HepG2 (cell line): ENCODE data around the gene NFE2. TPM values are rescaled to one million over a fixed set of nuclear protein-coding genes. Genes with fewer than 3 reads are reported as not detected.

Experiments used
- ATAC-seq: fragments of 200-7000 bp; cut with Tn5 transposase; 3 replicates; pipeline ENCODE4 v1.9.1; 2020; ENCODE audit warnings: mild to moderate bottlenecking, moderate library complexity
- BruUV-seq: library from RNA; stranded (reverse); fragments of 400-500 nt; replicated peaks from 2 replicates; lab custom pipeline; 2021; lab: Mats Ljungman, UMichigan
- CTCF ChIA-PET: fragments of 300-600 bp; formaldehyde crosslinking; extraction: SDS; loops from one replicate; lab custom pipeline; 2021; ENCODE audit warnings: low total read pairs, inconsistent platforms, low intra/inter-chr PET ratio; lab: Yijun Ruan, JAX
- POLR2A ChIA-PET: fragments of 350-600 bp; sonication (Branson Sonifier 250); formaldehyde crosslinking; loops from one replicate; lab custom pipeline; 2020; ENCODE audit warnings: antibody characterized with exemption, inconsistent platforms; lab: Yijun Ruan, JAX
- DNase-seq: peaks from one replicate; pipeline ENCODE4 v3.0.0-alpha.2; 2015; ENCODE audit warnings: low spot score
- FAIRE-seq: peaks from 3 replicates; lab custom pipeline; 2011; peaks lifted over from hg19 to GRCh38; lab: Jason Lieb, UNC
- H2AFZ ChIP-seq: one replicate; pipeline ENCODE4 v1.6.1; 2011; ENCODE audit warnings: low read length, inconsistent platforms
- H3K27ac ChIP-seq: fragments of 300-600 bp; 3 replicates; pipeline ENCODE4 v1.8.0; 2011; ENCODE audit warnings: mixed run types, mild to moderate bottlenecking, mixed read lengths, low read length, inconsistent platforms; ENCODE audit not compliant: insufficient read depth; ENCODE audit errors: extremely low read length
- H3K27me3 ChIP-seq, 2 experiments: fragments of 200-600 bp in 1 of 2; 2 replicates in 1 of 2; 3 replicates in 1 of 2; pipeline versions ENCODE4 v1.6.0 to v1.8.0; 2011; ENCODE audit warnings: low read length in 2 of 2, mild to moderate bottlenecking in 2 of 2, moderate library complexity in 2 of 2, inconsistent platforms in 1 of 2; ENCODE audit not compliant: insufficient read depth in 2 of 2, control insufficient read depth in 1 of 2
- H3K36me3 ChIP-seq, 2 experiments: fragments of 200-600 bp in 1 of 2; replicated peaks in 1 of 2; 2 replicates in 1 of 2; 3 replicates in 1 of 2; pipeline versions ENCODE4 v1.5.1 to v1.8.0; 2011; ENCODE audit warnings: low read length in 2 of 2, inconsistent platforms in 1 of 2; ENCODE audit not compliant: insufficient read depth in 2 of 2, control insufficient read depth in 1 of 2
- H3K4me1 ChIP-seq: 2 replicates; pipeline ENCODE4 v1.5.1; 2012; ENCODE audit warnings: low read length, inconsistent platforms; ENCODE audit not compliant: insufficient read depth
- H3K4me2 ChIP-seq: 2 replicates; pipeline ENCODE4 v1.6.0; 2011; ENCODE audit warnings: low read depth, low read length, inconsistent platforms
- H3K4me3 ChIP-seq, 3 experiments: fragments of 200-600 bp in 1 of 3; sonication (generic), shearing (Covaris generic) in 1 of 3; replicated peaks in 1 of 3; 2 replicates each; pipeline ENCODE4 v1.5.1; 2011 to 2016; ENCODE audit warnings: low read length in 3 of 3, inconsistent platforms in 2 of 3, low read depth in 2 of 3, mild to moderate bottlenecking in 2 of 3, control low read depth in 1 of 3, mixed read lengths in 1 of 3; ENCODE audit not compliant: insufficient read depth in 1 of 3
- H3K79me2 ChIP-seq: one replicate; pipeline ENCODE4 v1.6.1; 2011; ENCODE audit warnings: low read length, inconsistent platforms; ENCODE audit not compliant: insufficient read depth
- H3K9ac ChIP-seq: 2 replicates; pipeline ENCODE4 v1.6.0; 2011; ENCODE audit warnings: mild to moderate bottlenecking, low read depth, low read length, inconsistent platforms; ENCODE audit not compliant: insufficient read depth
- H3K9me3 ChIP-seq: 2 replicates; pipeline ENCODE4 v1.5.1; 2012; ENCODE audit warnings: mild to moderate bottlenecking, low read length
- H4K20me1 ChIP-seq: 2 replicates; pipeline ENCODE4 v1.6.0; 2011; ENCODE audit warnings: inconsistent platforms, mild to moderate bottlenecking, low read length, moderate library complexity; ENCODE audit not compliant: insufficient read depth
- AGO2 ChIP-seq: fragments of 200-400 bp; formaldehyde crosslinking; optimal IDR thresholded peaks from 2 replicates; pipeline ENCODE3; 2017; ENCODE audit warnings: mild to moderate bottlenecking, low read depth, low read length, moderate library complexity
- AKAP8 ChIP-seq: sonication (generic); formaldehyde crosslinking; IDR thresholded peaks from 2 replicates; pipeline ENCODE4 v1.5.1; 2020; ENCODE audit warnings: mild to moderate bottlenecking, missing genetic modification reagents
- HCFC1 ChIP-seq: fragments of 150-350 bp; IDR thresholded peaks from 2 replicates; pipeline ENCODE4 v1.6.1; 2014; ENCODE audit warnings: low read depth, low read length
- KLF15 ChIP-seq: sonication (generic); formaldehyde crosslinking; IDR thresholded peaks from 2 replicates; pipeline ENCODE4 v1.8.1; 2023; ENCODE audit warnings: borderline replicate concordance, mild to moderate bottlenecking, inconsistent platforms, missing genetic modification reagents, mixed read lengths
- NONO ChIP-seq, 2 experiments: fragments of 450-650 bp in 1 of 2; sonication (generic) in 1 of 2; formaldehyde crosslinking in 1 of 2; IDR thresholded peaks in 1 of 2; conservative IDR thresholded peaks in 1 of 2; 2 replicates each; pipeline versions ENCODE4 v1.6.1 to v1.8.0; 2017 to 2022; ENCODE audit warnings: mild to moderate bottlenecking in 1 of 2, missing genetic modification reagents in 1 of 2, moderate library complexity in 1 of 2
- PAF1 ChIP-seq: IDR thresholded peaks from 2 replicates; pipeline ENCODE4 v1.6.1; 2016; ENCODE audit warnings: missing genetic modification reagents, missing compliant biosample characterization
- POLR2AphosphoS5 ChIP-seq: IDR thresholded peaks from 2 replicates; pipeline ENCODE4 v1.6.1; 2012; ENCODE audit warnings: low read depth, low read length
- POLR2G ChIP-seq: fragments of 200-400 bp; formaldehyde crosslinking; IDR thresholded peaks from 2 replicates; pipeline ENCODE4 v1.6.1; 2018; ENCODE audit warnings: mild to moderate bottlenecking, low read depth, low read length, moderate library complexity
- RBFOX2 ChIP-seq: fragments of 200-400 bp; formaldehyde crosslinking; IDR thresholded peaks from 2 replicates; pipeline ENCODE4 v1.6.1; 2017; ENCODE audit warnings: low read depth, mild to moderate bottlenecking, low read length
- RBM22 ChIP-seq: fragments of 200-400 bp; formaldehyde crosslinking; optimal IDR thresholded peaks from 2 replicates; pipeline ENCODE3; 2017; ENCODE audit warnings: mild to moderate bottlenecking, low read length, moderate library complexity
- TBL1XR1 ChIP-seq: fragments of 150-350 bp; IDR thresholded peaks from 2 replicates; pipeline ENCODE4 v1.6.1; 2014; ENCODE audit warnings: borderline replicate concordance, low read length; ENCODE audit not compliant: partially characterized antibody
- ZNF136 ChIP-seq: sonication (generic); formaldehyde crosslinking; IDR thresholded peaks from 2 replicates; pipeline ENCODE4 v1.8.1; 2022; ENCODE audit warnings: low read depth, mild to moderate bottlenecking, moderate library complexity, missing genetic modification reagents
- ZNF234 ChIP-seq: sonication (generic); formaldehyde crosslinking; conservative IDR thresholded peaks from 2 replicates; pipeline ENCODE4 v1.5.1; 2020; ENCODE audit warnings: mild to moderate bottlenecking, missing genetic modification reagents
- ZNF34 ChIP-seq: sonication (generic); formaldehyde crosslinking; IDR thresholded peaks from 2 replicates; pipeline ENCODE4 v1.4.0; 2020; ENCODE audit warnings: mild to moderate bottlenecking, missing genetic modification reagents, borderline replicate concordance
- ZNF512 ChIP-seq: sonication (generic); formaldehyde crosslinking; IDR thresholded peaks from 2 replicates; pipeline ENCODE4 v1.4.0; 2020; ENCODE audit warnings: mild to moderate bottlenecking, missing genetic modification reagents
- ZNF83 ChIP-seq: sonication (generic); formaldehyde crosslinking; IDR thresholded peaks from 2 replicates; pipeline ENCODE4 v1.4.0; 2020; ENCODE audit warnings: missing genetic modification reagents, mild to moderate bottlenecking, borderline replicate concordance
- WGBS: methylation state at CpG from one replicate; pipeline ENCODE4 v1.1.6; 2017; ENCODE audit warnings: low lambda C conversion rate; 5-methylcytosine and 5-hydroxymethylcytosine counted together
- in situ Hi-C: cut with HindIII; loops from 2 replicates; pipeline ENCODE4 v1.10.0; 2017; ENCODE audit warnings: low pct_unique_long_range_greater_than_20kb; ENCODE audit not compliant: extremely low pct_ligation_motif_present
- intact Hi-C: fragments of 100-400 bp; cut with micrococcal nuclease; formaldehyde crosslinking; loops from one replicate; pipeline ENCODE4 v1.10.0; 2022; ENCODE audit not compliant: unreplicated experiment
- polyA plus RNA-seq, 8 experiments: library from polyadenylated mRNA; depleted of rRNA in 3 of 8; stranded (reverse) in 7 of 8; unstranded in 1 of 8; fragments of >200 nt; fragmentation: Illumina TruSeq in 4 of 8; extraction: Trizol in 4 of 8; gene quantifications; 2 replicates each; pipeline versions ENCODE4 v1.2.1 to v1.2.3, GENCODE V29; 2011 to 2016; ENCODE audit warnings: low read depth in 4 of 8, missing spikeins in 1 of 8, mixed read lengths in 1 of 8; ENCODE audit not compliant: insufficient read depth in 1 of 8
- total RNA-seq, 5 experiments: library from RNA; depleted of rRNA; stranded (reverse); fragments of >200 nt; fragmentation: Illumina TruSeq; extraction: Trizol; gene quantifications; 2 replicates each; pipeline ENCODE4 v1.2.3, GENCODE V29; 2016; ENCODE audit warnings: low read depth in 1 of 5
- TF ChIP-seq, protein P1 (sequence below): sonication (generic); formaldehyde crosslinking; IDR thresholded peaks from 2 replicates; pipeline ENCODE4 v1.4.0; 2020; ENCODE audit warnings: missing genetic modification reagents

Gene NFE2
- total and polyA plus RNA-seq, 2 of the 13 experiments (the other 11 are each of a cell fraction or from before 2014, with no cell fraction given), result 4.5 to 7.8 TPM

DNA sequence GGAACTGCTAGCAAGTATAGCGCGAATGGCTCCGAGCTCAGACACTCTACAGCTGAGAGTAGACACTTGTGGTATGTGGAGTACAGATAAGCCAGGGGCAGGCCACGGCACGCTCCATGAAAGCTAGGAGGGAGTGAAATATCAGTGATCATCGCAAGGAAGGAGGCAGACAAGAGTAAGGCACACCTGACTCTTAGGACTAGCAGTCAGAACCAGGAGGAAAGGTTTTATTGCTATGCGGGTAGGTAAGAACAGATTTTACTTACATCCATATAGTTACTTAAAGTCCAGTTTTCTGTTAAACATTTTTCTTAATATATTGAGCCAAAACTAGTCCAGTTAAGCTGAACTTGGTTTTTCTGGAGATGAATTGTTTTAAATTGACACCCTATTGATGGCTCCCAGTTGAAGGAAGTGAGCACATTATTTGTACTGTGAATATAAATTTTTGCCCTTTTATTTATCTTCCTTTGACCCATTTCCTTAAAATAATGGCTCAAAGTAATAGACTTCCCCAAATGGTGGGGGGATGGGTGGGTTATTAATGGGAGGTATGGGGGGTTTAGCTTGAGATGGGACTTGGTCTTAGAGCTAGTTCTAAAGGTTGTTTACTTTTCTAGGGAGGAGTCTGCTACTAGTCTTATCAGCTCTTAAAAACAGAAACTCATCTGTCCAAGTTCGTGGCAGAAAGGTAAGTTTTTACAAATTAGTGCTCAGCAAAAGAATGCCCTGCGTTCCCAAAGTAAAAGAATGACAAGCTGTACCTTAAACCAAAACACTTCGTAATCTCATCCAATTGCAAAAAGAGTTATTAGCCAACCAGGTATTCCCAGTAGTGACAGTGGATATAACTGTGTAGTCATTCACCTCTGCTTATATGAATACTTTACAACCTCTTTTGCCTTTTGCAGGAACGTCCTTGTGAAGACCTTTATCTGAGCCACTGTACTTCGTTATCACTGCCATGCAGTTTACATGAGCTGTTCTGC lies 14.5 kb downstream of the NFE2 start (continued):
- TF ChIP-seq PAF1 (CRISPR knock-in tag) (peak; percentile 80; the same call in 1 of the 2 replicates), AGO2 (peak; percentile 79), KLF15 (CRISPR knock-in tag) (no peak)

DNA sequence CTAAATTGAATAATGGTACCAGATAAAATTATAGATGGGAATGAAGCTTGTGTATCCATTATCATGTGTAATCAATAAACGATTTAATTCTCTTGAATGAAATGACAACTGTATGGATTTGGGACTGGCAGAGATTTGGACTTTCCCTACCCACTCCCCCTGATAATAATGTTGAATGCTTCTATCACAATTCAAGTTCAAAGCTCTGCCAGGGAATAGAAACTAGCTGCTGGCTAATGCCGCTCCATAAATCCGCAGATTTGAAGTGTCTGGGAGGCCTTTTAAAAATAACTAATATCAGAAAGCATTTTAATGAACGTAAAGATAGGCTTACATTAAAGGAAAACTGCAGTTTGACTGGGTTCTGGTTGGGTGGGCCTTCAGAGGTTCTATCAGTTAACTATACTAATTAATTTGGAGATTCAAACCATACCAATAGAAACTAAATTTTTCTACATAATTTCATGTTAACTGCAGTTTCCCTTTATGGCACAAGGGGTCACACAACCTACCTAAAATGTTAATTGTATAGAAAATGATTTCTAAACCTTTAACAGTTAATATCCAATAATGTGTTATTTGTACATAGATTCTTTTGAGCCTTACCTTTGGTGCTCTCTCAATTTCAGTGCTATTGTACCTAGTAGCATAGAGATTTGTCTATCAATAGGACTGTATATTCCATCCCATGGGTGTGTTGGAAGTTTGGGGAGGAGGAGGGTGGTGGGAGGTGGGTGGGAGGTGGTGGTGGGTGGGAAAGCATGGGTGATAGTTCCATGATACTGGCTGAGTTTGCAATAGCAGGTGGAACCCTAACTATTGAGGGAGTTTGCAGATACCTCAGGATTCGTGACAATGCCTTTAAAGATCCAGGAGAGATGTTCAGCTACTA lies 15.4 kb downstream of the NFE2 start:
- 82% methylated on average over 4 of the region's 5 CpGs for WGBS
- no TSS peak for BruUV-seq
- intact Hi-C loops, result no loop called here
- POLR2A ChIA-PET, result interaction anchor here (1.9 to 5.2 kb wide), 6 partner anchors 9 to 74 kb away, joined by 8 to 65 read pairs (median 11); partner anchors contain the start of genes COPZ1 and NFE2
- Histone ChIP-seq H3K79me2 (peaks cover 41% of the 10 kb centered on the region), H3K27ac (peak overlapping the region; percentile 16), H3K9me3 (no peaks in the 10 kb centered on the region), H3K36me3 (peaks cover 13 to 59% of the 10 kb centered on the region in 2 experiments), H2AFZ (no peak overlapping the region), H3K4me1 (peaks cover 48% of the 10 kb centered on the region), H3K4me2 (peak overlapping the region; percentile 44), H3K27me3 (no peaks in the 10 kb centered on the region; a peak in 1 of 5 replicates), H4K20me1 (peaks cover 70% of the 10 kb centered on the region), H3K9ac (no peak overlapping the region), H3K4me3 (no peak overlapping the region; a peak in 1 of 6 replicates)
- ATAC-seq (no peak), DNase-seq (no peak), FAIRE-seq (no peak)
- in situ Hi-C loops, result no loop called here
- CTCF ChIA-PET, result no interaction called here
- peak; percentile 88 for TF ChIP-seq RBM22
- TF ChIP-seq HCFC1, result no peak
- no peak for TF ChIP-seq ZNF83 (CRISPR knock-in tag)
- TF ChIP-seq RBFOX2, result peak; percentile 77
- TF ChIP-seq AKAP8, result no peak
- no peak for TF ChIP-seq ZNF234 (CRISPR knock-in tag)
- no peak for TF ChIP-seq TBL1XR1
- TF ChIP-seq AGO2, result peak; percentile 4
- peak; percentile 49 for TF ChIP-seq POLR2AphosphoS5
- no peak for TF ChIP-seq ZNF34 (CRISPR knock-in tag)
- TF ChIP-seq, protein P1, sequence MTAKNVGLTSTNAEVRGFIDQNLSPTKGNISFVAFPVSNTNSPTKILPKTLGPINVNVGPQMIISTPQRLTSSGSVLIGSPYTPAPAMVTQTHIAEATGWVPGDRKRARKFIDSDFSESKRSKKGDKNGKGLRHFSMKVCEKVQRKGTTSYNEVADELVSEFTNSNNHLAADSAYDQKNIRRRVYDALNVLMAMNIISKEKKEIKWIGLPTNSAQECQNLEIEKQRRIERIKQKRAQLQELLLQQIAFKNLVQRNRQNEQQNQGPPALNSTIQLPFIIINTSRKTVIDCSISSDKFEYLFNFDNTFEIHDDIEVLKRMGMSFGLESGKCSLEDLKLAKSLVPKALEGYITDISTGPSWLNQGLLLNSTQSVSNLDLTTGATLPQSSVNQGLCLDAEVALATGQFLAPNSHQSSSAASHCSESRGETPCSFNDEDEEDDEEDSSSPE, result no peak
- no peak for TF ChIP-seq NONO (IDR thresholded peaks at IDR 0.05)
- no peak for TF ChIP-seq NONO (CRISPR knock-in tag; conservative IDR thresholded peaks at IDR 0.05)
- no peak for TF ChIP-seq ZNF136
- TF ChIP-seq POLR2G, result peak; percentile 51; the same call in 1 of the 2 replicates
- no peak for TF ChIP-seq ZNF512 (CRISPR knock-in tag)
